Breast epithelium (tissue), 4 donors: ENCODE results near the gene YY1. TPM values are rescaled to one million over a fixed set of nuclear protein-coding genes. Genes with fewer than 3 reads are reported as not detected.

ENCODE experiments used
- DNase-seq, 2 donors: peaks; one replicate each; pipeline ENCODE4 v3.0.0-alpha.2; 2019; ENCODE audit warnings: low spot score in 2 of 2
- H3K27ac ChIP-seq, 2 donors: fragments of 200-600 bp; sonication (generic) in 1 of 2; one replicate each; pipeline ENCODE4 v1.5.1; 2016 to 2019; ENCODE audit warnings: mild to moderate bottlenecking in 1 of 2
- H3K27me3 ChIP-seq, 2 donors: fragments of 200-600 bp; sonication (generic) in 1 of 2; one replicate each; pipeline versions ENCODE4 v1.5.1 to v1.6.0; 2017 to 2019; ENCODE audit warnings: control low read depth in 1 of 2, mild to moderate bottlenecking in 1 of 2
- H3K36me3 ChIP-seq: fragments of 200-600 bp; one replicate; pipeline ENCODE4 v1.5.1; 2019
- H3K4me1 ChIP-seq, 2 donors: fragments of 200-600 bp; sonication (generic); one replicate each; pipeline ENCODE4 v1.5.1; 2016 to 2019; ENCODE audit warnings: control low read depth in 1 of 2
- H3K4me3 ChIP-seq, 3 donors: fragments of 200-600 bp; sonication (generic); 1 replicate in 2 of 3; 2 replicates in 1 of 3; pipeline ENCODE4 v1.5.1; 2016 to 2019; ENCODE audit warnings: mild to moderate bottlenecking in 3 of 3, moderate library complexity in 2 of 3
- H3K9me3 ChIP-seq, 2 donors: fragments of 200-600 bp; sonication (generic) in 1 of 2; one replicate each; pipeline ENCODE4 v1.5.1; 2016 to 2019; ENCODE audit warnings: control low read depth in 1 of 2
- POLR2A ChIP-seq: fragments of 450-650 bp; IDR thresholded peaks from one replicate; pipeline ENCODE4 v1.6.1; 2016; ENCODE audit warnings: antibody characterized with exemption, mild to moderate bottlenecking, moderate library complexity
- POLR2AphosphoS5 ChIP-seq, 3 donors: sonication (generic); formaldehyde crosslinking; IDR thresholded peaks; one replicate each; pipeline ENCODE4 v1.6.1; 2017; ENCODE audit warnings: antibody characterized with exemption in 3 of 3
- intact Hi-C: fragments of 100-400 bp; cut with DNase I; formaldehyde crosslinking; loops from one replicate; pipeline ENCODE4 v1.15.1; 2023; ENCODE audit warnings: low total_unique reads
- total RNA-seq, 3 donors: library from RNA; depleted of rRNA; stranded (reverse); fragments of >200 nt; gene quantifications; one replicate each; pipeline ENCODE4 v1.1.0, GENCODE V29; 2016
- TF ChIP-seq, protein P1 (sequence below), 3 donors: fragments of 450-650 bp; IDR thresholded peaks; one replicate each; pipeline ENCODE4 v1.5.1; 2016 to 2017; ENCODE audit warnings: antibody characterized with exemption in 3 of 3, mild to moderate bottlenecking in 3 of 3, moderate library complexity in 3 of 3

YY1 gene
- total RNA-seq, 3 donors from 2014 or later = 46.2 to 61.2 (median 50.6) TPM

DNA sequence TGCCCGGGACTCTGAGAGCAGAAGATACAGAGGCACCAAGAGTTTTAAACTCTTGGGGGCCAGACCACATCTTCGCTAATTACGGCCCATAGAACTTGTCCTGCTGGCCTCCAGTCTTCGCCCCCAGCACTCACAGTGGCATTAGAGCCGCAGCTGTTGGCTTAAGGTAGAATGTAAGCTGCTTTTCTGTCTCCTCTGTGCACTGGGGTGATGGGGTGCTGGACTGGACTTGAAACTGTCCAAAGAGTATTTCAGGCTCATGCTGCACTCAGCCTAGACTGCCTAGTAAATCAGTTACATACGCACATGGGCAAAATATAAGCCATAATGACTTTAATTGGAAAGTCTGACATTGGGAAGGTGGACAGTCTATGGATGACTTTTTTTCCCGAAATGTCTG, 29.0 kb downstream of the YY1 start:
- intact Hi-C loops = no loop called here
- Histone ChIP-seq H3K4me3 (no peak overlapping the region), H3K9me3 (no peaks in the 10 kb centered on the region), H3K27ac (no peak overlapping the region), H3K27me3 (no peaks in the 10 kb centered on the region), H3K4me1 (no peaks in the 10 kb centered on the region), H3K36me3 (no peaks in the 10 kb centered on the region)
- no peak for DNase-seq
- TF ChIP-seq POLR2AphosphoS5 (IDR thresholded peaks at IDR 0.05) (no peak), POLR2A (no peak)
- TF ChIP-seq, protein P1, sequence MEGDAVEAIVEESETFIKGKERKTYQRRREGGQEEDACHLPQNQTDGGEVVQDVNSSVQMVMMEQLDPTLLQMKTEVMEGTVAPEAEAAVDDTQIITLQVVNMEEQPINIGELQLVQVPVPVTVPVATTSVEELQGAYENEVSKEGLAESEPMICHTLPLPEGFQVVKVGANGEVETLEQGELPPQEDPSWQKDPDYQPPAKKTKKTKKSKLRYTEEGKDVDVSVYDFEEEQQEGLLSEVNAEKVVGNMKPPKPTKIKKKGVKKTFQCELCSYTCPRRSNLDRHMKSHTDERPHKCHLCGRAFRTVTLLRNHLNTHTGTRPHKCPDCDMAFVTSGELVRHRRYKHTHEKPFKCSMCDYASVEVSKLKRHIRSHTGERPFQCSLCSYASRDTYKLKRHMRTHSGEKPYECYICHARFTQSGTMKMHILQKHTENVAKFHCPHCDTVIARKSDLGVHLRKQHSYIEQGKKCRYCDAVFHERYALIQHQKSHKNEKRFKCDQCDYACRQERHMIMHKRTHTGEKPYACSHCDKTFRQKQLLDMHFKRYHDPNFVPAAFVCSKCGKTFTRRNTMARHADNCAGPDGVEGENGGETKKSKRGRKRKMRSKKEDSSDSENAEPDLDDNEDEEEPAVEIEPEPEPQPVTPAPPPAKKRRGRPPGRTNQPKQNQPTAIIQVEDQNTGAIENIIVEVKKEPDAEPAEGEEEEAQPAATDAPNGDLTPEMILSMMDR (IDR thresholded peaks at IDR 0.05) = no peak

DNA sequence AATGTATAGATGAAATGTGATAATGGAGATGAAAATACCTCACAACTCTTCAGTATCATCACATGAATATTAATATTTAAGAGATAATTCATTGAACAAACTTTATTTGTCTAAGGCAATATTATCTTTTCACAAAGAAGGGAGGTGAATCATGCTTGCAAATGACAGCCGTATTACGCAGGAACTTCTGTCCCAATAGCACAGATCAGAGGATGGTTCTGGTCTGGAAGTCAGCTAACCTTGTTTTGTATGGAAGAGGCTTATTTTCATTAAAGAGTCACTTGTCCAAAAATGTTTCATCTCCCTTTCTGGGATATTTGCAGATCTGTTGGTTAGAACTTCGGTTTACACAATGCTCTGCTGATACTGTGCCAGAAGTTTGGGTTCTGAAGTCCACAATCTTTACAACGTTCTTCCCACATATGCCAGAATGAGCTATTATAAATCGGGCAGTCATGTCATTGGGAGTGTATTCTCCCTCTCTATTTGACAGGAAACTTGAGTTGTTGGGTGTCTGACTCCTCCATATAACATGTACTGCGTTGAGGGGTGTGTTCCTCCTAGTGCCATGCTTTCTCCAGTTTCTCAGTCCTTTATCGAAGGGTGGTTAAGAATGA, 29.8 kb downstream of the YY1 start:
- intact Hi-C loops = no loop called here
- Histone ChIP-seq H3K27me3 (no peaks in the 10 kb centered on the region), H3K4me1 (no peaks in the 10 kb centered on the region), H3K4me3 (no peak overlapping the region), H3K27ac (no peak overlapping the region), H3K9me3 (no peaks in the 10 kb centered on the region), H3K36me3 (no peaks in the 10 kb centered on the region)
- DNase-seq = no peak
- TF ChIP-seq POLR2AphosphoS5 (IDR thresholded peaks at IDR 0.05) (no peak), POLR2A (no peak)
- TF ChIP-seq, protein P1 (IDR thresholded peaks at IDR 0.05) = no peak

DNA sequence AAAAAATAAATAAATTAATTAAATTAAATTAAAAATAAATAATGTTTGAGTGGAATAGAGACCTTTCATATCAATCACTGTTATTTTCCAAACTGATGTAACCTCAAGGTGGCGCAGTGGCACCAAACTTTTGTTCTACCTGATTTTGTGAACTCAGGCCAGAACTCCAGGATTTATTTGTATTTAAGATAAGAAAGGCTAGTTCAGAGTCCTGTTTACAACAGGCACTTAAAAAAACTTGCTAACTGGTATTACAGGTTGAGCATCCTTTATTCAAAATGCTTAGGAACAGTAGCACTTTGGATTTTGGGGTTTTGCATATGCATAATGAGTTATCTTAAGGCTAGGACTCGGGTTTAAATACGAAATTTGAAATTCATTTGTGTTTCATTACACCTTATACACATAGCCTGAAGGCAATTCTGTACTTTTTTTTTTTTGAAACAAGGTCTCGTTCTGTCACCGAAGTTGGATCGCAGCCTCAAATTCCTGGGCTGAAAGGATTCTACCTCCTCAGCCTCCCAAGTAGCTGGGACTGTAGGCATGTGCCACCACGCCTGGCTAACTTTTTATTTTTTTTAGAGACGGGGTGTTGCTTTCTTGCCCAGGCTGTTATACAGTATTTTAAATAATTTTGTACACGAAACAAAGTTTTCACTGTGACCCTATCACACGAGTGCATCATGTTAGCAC, 32.4 kb downstream of the YY1 start:
- intact Hi-C loops = no loop called here
- TF ChIP-seq, protein P1 (IDR thresholded peaks at IDR 0.05) = peak in 2 of 3 donors; percentile 47 to 53
- TF ChIP-seq POLR2A (no peak), POLR2AphosphoS5 (IDR thresholded peaks at IDR 0.05) (peak in 1 of 3 donors; percentile 19)
- H3K9me3 ChIP-seq = no peaks in the 10 kb centered on the region
- no peaks in the 10 kb centered on the region for H3K4me1 ChIP-seq
- no peaks in the 10 kb centered on the region for H3K36me3 ChIP-seq
- H3K27ac ChIP-seq = peak overlapping the region in 1 of 2 donors; percentile 11
- no peak overlapping the region for H3K4me3 ChIP-seq
- no peaks in the 10 kb centered on the region for H3K27me3 ChIP-seq
- peak in 1 of 2 donors; percentile 33 for DNase-seq

DNA sequence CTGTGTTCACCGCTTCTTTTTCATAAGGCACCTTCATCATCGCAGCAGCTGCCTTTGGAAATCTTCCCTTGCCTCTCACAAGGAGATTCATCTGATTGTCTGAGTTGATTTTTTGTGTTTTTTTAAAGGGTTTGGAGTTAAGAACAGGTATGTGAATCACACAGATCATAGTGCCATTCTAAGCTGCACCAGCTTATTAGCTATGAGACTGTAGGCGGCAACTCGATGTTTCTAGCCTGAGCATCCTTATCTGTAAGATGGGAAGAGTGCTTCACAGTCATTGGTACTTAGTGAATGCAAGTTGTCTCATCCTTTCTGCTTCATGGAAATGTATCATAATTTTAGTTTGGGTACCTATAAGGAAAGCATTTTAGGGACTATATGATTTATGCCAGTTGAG, 35.3 kb downstream of the YY1 start:
- Histone ChIP-seq H3K4me3 (no peak overlapping the region), H3K4me1 (peaks cover 7 to 11% of the 10 kb centered on the region in 2 donors), H3K27ac (no peak overlapping the region), H3K36me3 (no peaks in the 10 kb centered on the region), H3K9me3 (no peaks in the 10 kb centered on the region), H3K27me3 (no peaks in the 10 kb centered on the region)
- no peak for DNase-seq
- intact Hi-C loops = no loop called here
- TF ChIP-seq POLR2AphosphoS5 (IDR thresholded peaks at IDR 0.05) (no peak), POLR2A (no peak)
- TF ChIP-seq, protein P1 (IDR thresholded peaks at IDR 0.05) = no peak

DNA sequence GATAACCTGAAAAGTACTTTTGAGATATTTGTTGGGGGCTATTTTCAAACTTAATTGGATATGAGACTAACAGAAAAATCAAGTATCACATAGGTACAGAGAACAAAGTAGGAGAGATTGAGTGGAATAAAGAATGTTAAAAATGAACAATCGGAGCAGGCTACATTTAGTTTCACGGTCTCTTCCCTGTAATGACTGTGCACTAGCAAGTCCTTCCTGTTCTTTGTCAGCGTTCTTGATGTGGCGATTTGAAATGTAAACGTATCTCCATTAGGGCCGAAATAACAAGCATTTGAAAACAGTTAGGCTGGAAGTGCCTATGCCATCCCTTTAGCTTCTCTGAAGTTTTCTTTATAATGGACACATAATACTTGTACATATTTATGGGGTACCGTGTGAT, 36.3 kb downstream of the YY1 start:
- H3K27me3 ChIP-seq = no peaks in the 10 kb centered on the region
- H3K4me1 ChIP-seq = peaks cover 7 to 16% of the 10 kb centered on the region in 2 donors
- no peak overlapping the region for H3K4me3 ChIP-seq
- TF ChIP-seq POLR2A = no peak
- TF ChIP-seq, protein P1 (IDR thresholded peaks at IDR 0.05) = no peak
- no peak for TF ChIP-seq POLR2AphosphoS5 (IDR thresholded peaks at IDR 0.05)
- no peaks in the 10 kb centered on the region for H3K9me3 ChIP-seq
- no peaks in the 10 kb centered on the region for H3K36me3 ChIP-seq
- no peak overlapping the region for H3K27ac ChIP-seq
- intact Hi-C loops = no loop called here
- no peak for DNase-seq
